Type B pancreatic cell (in vitro differentiated cells): ENCODE measurements around the gene RORC. TPM values are rescaled to one million over a fixed set of nuclear protein-coding genes. Genes with fewer than 3 reads are reported as not detected.
A peak's percentile ranks its signal among the peaks of the same experiment; 100 is the strongest.

Experiments
- DNase-seq: peaks from one replicate; pipeline ENCODE4 v3.0.0; 2021; ENCODE audit warnings: mixed read lengths; ENCODE audit not compliant: unreplicated experiment; ENCODE audit errors: extremely low spot score
- H3K27ac Mint-ChIP-seq: 2 replicates; pipeline ENCODE4 v1.8.0; 2021; ENCODE audit warnings: mild to moderate bottlenecking, mixed read lengths
- H3K27me3 Mint-ChIP-seq: 2 replicates; pipeline ENCODE4 v1.8.0; 2021; ENCODE audit warnings: mixed read lengths
- H3K36me3 Mint-ChIP-seq: 2 replicates; pipeline ENCODE4 v1.8.0; 2021; ENCODE audit warnings: mixed read lengths
- H3K4me1 Mint-ChIP-seq: one replicate; pipeline ENCODE4 v1.8.0; 2021; ENCODE audit warnings: mixed read lengths; ENCODE audit not compliant: unreplicated experiment
- H3K4me3 Mint-ChIP-seq: 2 replicates; pipeline ENCODE4 v1.8.0; 2021; ENCODE audit warnings: mild to moderate bottlenecking, mixed read lengths
- H3K9me3 Mint-ChIP-seq: 2 replicates; pipeline ENCODE4 v1.8.0; 2021; ENCODE audit warnings: mixed read lengths
- total RNA-seq: library from RNA; stranded (reverse); gene quantifications from 2 replicates; pipeline ENCODE4 v1.2.1, GENCODE V29; 2021; ENCODE audit warnings: low replicate concordance
- TF ChIP-seq, protein P1 (sequence below): fragments of 200-600 bp; sonication (generic); conservative IDR thresholded peaks from 2 replicates; pipeline ENCODE4 v1.5.0; 2021; ENCODE audit warnings: antibody characterized with exemption, mild to moderate bottlenecking

Gene RORC
- total RNA-seq, 1 donor from 2014 or later = not detected

DNA sequence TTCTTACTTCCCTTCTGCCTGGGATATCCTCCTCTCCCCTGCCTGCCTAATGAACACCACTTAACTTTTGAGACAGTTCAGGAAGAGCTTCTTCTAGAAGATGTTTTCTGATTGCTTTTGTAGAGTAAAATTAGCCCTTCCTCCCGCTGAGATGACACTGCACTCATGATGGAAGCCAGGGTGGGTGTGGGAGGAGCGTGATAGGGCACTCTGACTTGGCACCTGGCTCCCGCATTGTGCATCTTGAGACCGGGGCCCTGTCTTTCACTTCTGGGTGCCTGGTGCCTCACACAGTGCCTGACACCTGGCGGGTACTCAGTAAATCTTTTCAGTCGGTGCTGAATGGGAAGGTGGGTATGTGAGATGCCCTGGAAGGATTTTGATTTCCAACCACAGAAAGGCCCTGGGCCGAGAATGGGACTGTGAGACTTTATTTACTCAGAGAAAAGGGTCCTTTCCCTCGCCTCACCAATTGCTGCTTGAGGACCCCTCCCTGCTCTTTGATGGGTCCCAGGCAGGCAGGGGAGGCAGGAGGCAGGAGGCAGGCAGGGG, 15.2 kb upstream of the RORC start:
- Mint-ChIP-seq H3K27me3 (peaks cover 61% of the 10 kb centered on the region), H3K4me3 (no peak overlapping the region), H3K36me3 (no peaks in the 10 kb centered on the region), H3K27ac (no peak overlapping the region), H3K4me1 (no peaks in the 10 kb centered on the region), H3K9me3 (no peaks in the 10 kb centered on the region)
- TF ChIP-seq, protein P1, sequence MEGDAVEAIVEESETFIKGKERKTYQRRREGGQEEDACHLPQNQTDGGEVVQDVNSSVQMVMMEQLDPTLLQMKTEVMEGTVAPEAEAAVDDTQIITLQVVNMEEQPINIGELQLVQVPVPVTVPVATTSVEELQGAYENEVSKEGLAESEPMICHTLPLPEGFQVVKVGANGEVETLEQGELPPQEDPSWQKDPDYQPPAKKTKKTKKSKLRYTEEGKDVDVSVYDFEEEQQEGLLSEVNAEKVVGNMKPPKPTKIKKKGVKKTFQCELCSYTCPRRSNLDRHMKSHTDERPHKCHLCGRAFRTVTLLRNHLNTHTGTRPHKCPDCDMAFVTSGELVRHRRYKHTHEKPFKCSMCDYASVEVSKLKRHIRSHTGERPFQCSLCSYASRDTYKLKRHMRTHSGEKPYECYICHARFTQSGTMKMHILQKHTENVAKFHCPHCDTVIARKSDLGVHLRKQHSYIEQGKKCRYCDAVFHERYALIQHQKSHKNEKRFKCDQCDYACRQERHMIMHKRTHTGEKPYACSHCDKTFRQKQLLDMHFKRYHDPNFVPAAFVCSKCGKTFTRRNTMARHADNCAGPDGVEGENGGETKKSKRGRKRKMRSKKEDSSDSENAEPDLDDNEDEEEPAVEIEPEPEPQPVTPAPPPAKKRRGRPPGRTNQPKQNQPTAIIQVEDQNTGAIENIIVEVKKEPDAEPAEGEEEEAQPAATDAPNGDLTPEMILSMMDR = no peak
- DNase-seq = no peak

DNA sequence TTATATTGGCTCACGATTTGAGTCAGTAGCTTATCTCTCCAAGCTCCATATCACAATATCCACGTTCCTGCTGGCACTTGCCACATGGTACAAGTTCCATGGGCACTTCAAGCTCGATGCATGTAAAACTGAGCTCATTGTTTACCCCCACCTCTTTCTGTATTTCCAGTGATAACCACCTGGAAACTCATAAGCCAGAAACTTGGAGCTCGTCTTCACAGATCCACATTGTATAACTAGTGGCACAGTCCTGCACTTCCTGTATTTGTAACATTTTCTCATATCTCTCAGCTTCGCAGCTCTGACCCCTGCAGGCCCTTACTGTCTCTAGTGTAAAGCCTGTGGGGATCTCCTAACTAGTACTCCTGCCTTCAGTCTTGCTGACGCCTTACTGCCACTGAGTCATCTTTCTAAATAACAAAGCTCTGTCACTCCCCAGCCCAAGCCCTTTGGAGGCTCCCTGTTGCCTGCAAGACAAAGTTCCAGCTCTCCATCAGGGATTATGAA, 14.5 kb upstream of the RORC start:
- no peak for DNase-seq
- no peaks in the 10 kb centered on the region for H3K9me3 Mint-ChIP-seq
- peaks cover 63% of the 10 kb centered on the region for H3K27me3 Mint-ChIP-seq
- no peaks in the 10 kb centered on the region for H3K36me3 Mint-ChIP-seq
- no peak overlapping the region for H3K27ac Mint-ChIP-seq
- TF ChIP-seq, protein P1 = no peak
- no peaks in the 10 kb centered on the region for H3K4me1 Mint-ChIP-seq
- H3K4me3 Mint-ChIP-seq = no peak overlapping the region

DNA sequence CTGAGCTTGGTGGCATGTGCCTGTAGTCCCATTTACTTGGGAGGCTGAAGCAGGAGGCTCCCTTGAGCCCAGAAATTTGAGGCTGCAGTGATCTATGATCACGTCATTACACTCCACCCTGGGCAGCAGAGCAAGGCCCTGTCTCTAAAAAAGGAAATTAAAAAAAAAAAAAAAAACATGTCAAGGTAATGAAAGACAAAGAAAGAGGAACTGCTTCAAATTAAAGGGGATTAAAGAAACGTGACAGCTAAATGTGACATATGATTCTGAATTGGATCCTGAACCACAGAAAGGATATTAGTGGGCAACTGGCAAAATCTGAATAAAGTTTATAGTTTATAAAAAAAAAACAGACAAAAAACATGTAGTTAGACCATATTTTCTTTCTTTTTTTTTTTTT, 11.8 kb upstream of the RORC start:
- H3K4me1 Mint-ChIP-seq = peaks cover 5% of the 10 kb centered on the region
- TF ChIP-seq, protein P1 = no peak
- peaks cover 66% of the 10 kb centered on the region for H3K27me3 Mint-ChIP-seq
- H3K9me3 Mint-ChIP-seq = no peaks in the 10 kb centered on the region
- no peak overlapping the region for H3K4me3 Mint-ChIP-seq
- no peak for DNase-seq
- no peaks in the 10 kb centered on the region for H3K36me3 Mint-ChIP-seq
- no peak overlapping the region for H3K27ac Mint-ChIP-seq

DNA sequence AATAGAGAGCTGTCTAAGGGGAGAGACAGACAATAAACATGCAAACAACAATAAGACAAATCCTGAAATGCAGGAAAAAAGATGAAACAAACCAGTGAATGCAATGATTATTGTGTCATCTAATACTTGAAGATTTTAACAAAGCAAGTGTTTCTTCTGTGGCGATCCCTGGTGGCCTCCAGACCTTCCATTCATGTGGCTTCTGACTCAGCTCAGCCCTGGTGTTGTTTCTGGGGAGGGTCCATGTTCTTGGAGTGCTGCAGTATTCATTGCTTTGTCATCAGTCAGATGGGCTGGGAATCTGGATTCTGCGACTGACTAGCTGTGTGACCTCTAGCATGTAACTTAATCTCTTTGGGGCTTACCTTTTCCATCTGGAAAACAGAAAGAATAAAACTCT, 9.5 kb upstream of the RORC start:
- H3K36me3 Mint-ChIP-seq = peaks cover 8% of the 10 kb centered on the region
- H3K27ac Mint-ChIP-seq = no peak overlapping the region
- H3K4me3 Mint-ChIP-seq = no peak overlapping the region
- no peak for DNase-seq
- TF ChIP-seq, protein P1 = no peak
- H3K27me3 Mint-ChIP-seq = peaks cover 77% of the 10 kb centered on the region
- peaks cover 13% of the 10 kb centered on the region for H3K4me1 Mint-ChIP-seq
- no peaks in the 10 kb centered on the region for H3K9me3 Mint-ChIP-seq

DNA sequence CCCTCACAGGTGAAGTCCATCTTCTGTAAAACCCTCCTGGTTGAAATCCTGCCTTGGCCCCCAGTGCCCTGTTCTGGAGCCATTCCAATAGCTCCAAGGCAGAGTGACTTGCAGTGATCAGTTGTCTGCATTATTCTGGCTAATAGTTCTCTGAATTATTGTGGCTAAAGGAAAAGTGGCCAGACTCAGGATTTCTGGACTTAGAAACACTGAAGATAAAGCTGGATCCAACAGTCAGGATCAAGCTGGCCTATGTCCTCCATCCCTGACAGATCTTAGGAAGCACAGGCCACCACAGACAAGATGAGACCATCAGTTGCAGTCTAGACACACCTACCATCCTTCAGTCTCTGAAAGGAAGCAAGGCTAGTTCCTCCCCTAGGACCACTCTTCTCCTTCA, 8.8 kb upstream of the RORC start:
- TF ChIP-seq, protein P1 = no peak
- H3K36me3 Mint-ChIP-seq = peaks cover 8% of the 10 kb centered on the region
- peaks cover 13% of the 10 kb centered on the region for H3K4me1 Mint-ChIP-seq
- peaks cover 77% of the 10 kb centered on the region for H3K27me3 Mint-ChIP-seq
- peak overlapping the region; percentile 88 for H3K4me3 Mint-ChIP-seq
- peak overlapping the region; percentile 92 for H3K27ac Mint-ChIP-seq
- no peak for DNase-seq
- H3K9me3 Mint-ChIP-seq = no peaks in the 10 kb centered on the region
